CD4-positive, alpha-beta T cell treated with Interleukin-2 at 100 ng/mL for 4 hours (primary cell): Measurements from ENCODE around the gene WDR1.
A peak's percentile ranks its signal among the peaks of the same experiment; 100 is the strongest.

Experiments used
- DNase-seq: peaks from one replicate; pipeline ENCODE4 v3.0.0-alpha.2; 2020; ENCODE audit warnings: low spot score

WDR1 gene

DNA sequence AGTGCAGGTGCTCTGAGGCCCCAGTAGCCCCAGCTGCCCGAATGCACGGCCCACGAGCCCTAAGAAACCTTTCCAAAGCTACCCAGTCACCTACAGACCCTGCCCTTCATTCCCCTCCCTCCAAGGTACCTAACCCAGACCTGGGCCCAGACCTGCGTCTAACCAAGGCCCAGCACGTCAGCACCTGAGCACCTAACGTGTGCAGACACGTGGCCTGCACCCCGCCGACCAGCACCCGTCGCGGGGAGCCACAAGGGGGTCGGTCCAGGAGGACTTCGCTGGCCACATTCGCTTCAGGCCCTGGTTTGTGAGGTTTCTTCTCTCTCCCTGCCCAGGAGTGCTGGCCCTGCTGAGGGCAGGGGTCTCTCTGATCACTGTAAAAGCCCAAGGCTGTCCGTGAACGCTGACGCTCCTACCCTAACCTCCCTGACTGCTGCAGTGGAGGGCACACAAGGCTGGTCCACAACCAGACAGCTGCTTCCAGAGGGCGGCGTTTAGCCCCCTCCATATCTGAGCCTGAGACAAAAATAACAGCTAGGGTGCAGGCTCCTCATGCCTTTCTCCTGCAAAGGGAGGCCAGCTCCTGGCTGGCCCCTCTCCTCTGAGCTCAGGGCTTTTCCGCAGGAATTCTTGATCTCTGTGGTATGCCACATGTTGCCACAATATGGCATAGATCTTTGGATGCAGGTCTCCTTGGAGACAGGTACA is 31.8 kb downstream of the WDR1 start:
- DNase-seq = no peak

DNA sequence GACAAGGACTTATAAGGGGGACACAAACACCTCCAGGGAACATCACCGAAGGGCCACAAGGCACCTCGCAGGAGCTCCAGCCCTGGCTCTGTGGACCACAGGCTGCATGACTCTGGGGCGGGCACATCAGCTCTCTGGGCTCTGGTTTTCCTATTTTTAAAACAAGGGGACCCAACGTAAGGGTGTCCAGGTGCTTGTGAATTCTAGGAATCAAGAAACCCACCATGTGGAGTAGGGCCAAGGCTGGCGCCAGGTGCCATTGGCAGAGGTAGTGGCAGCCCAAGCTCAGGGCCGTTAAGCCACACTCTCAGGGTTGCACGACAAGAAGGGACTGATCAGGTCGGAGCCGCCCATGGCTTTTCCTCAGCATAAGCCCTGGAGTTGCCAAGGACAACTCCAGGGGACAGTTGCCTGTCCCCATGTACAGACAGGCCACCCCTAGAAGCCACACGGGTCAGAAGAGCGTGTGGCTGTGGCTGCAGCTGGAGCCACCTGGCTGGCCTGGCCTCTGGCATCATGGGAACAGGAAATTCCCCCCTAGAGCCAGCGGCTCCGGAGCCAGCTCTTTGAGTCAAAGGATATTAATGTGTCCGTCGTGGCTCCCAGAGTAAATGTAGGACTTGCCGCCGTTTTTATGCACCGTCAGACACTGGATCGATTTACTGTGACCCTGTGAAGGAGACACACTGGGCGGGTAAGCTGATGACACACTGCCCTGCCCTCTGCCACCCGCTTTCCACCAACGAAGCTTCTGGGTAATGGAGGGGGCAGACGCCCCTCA is 32.5 kb downstream of the WDR1 start:
- no peak for DNase-seq

DNA sequence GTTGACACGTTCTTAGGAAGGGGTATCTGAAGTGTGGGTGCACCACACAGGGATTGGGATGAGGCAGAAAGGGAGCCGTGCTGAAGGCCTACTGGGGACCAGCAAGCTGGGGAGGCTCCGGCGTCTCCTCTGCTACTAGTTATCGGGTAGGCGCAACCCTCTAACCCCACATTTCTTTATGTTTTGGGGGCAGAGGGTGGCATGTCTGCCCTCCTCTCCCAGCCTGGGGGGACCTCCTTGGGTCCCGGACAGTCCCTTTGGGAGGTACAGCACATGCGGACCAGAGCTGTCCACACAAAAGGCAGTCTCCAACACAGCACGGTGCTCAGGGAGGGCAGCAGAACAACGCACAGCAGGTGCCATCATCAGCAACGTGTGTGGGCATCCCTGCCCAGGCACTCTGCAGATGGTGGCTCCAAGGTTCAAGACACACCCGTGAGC is 33.2 kb downstream of the WDR1 start:
- DNase-seq = no peak

DNA sequence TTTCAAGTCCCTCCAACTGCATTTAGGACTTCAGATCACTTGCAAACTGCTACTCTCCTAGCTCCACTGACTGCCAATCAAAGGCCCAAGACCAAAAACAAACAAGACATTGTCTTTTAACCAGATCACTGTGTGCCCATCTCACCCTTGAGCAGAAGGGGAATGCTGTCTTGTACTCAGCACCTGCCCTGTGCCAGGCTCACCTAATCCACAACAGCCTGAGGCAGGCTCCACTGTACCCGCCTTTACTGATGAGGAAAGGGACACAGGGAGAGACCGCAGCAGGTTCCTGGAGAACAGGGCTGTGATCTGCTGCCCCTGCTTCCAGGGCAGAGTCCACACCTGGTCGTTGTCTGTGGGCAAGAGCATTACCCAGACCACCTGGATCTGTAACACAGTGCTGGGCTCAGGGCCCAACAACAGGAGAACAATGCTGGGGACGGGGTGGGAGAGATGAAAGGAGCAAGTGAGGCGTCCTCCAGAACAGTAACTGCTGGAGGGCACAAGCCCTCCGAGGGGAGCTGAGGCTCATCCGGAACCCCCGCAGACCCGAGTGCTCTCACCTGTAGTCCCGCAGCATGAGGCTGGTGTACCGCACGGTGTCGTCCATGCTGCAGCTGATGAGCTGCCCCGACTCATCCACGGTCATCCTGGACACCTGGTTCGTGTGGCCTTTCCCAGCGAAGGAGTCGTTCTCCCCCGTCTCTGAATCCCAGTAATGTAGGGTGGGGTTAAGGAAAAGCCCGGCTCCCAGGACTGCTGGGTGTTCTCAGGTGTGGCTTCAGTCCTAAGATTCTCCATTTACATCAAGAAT is 33.9 kb downstream of the WDR1 start:
- DNase-seq = no peak

DNA sequence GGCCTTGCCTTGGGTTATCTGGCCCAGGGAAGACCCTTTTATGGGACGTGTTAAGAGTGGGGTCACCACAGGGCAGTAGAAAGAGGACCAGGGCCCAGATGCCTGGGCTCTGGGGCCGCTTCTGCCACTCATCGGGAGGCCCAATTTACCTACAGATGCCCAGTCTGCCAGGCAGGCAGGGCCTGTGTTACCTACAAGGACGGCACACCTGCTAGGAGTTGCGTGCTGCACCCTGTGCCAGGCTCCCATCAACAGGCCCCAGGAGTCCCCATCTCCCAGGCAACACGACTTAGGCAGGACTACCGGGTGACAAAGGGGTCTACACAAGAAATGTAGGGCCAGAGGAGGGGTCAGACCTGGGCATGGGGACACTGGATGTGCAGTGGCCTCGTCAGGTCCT is 34.6 kb downstream of the WDR1 start:
- DNase-seq = no peak

DNA sequence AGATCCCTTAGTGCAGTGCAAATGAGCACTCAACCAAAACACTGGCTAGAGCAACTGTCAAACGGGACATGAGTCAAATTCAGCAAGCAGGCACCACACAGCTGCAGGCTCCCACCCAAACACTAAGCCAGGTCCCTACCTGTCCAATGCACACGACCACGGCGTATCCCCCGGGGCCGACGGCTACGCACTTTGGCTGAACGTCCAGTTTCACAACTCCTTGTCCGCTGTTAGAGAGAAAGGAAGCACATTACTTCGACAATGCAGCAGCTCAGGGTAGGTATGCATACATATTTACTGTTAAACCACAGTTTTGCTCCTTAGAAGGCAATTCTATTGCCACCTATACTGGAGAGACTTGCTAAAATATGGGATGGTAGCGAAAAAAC is 35.4 kb downstream of the WDR1 start:
- DNase-seq = no peak

DNA sequence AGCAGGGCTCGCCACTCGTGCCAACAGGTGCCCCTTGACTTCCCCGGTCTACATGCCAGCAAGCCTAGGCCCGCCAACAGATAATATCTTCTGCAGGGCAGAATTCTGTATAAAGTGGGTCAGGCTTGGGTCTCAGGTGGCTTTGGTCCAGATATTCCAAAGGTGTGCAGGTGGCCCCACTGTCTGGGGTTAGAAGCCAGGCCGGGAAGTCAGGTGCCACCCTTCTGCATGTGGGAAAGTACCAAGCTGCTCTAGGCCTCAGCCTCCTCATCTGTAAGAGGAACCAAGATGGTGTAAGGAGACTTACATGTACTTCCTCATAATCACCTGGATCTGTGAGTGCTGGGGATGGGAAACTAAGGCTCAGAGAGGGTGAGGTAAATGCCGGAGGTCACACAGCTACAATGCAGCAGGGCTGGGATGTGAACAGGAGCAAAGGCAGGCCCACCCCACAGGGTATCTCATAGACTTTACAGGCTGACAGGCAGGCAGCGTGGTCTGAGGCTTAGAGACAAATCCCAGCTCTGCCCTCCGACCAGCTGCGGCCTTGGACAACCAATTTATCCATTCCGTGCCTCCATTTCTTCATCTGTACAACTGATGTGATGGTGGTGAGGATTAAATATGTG is 35.9 kb downstream of the WDR1 start:
- DNase-seq = no peak

DNA sequence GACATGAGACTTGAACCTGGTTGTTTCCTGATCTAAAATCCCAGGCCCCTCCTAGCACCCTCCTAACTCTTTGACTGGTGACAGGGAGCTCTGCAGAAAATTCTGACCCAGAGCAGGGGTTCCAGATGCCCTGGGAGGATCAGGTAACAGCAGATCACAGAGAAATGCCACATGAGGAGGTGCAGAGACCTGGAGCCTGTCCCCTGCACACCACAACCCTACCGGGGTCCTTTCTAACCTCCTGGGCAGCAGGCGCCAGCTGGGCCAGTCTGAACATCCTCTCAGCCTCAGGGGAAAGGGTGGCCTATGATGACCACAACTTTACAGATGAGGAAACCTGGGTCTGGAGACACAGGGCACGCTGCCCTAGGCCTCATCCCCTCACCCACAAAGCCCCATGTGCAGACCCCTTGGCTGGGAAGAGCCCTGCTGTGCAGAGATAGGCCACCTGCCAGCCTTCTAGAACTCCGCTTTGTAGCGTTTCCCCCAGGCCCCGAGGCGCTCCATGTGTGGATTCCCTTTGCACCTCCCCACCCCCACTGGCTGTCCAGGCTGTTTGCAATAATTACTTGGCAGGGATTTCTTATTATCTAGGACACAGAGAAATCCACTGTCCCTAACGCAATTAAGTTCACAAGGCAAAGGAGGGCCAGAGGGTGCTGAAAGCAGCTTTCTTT is 36.5 kb downstream of the WDR1 start:
- no peak for DNase-seq

DNA sequence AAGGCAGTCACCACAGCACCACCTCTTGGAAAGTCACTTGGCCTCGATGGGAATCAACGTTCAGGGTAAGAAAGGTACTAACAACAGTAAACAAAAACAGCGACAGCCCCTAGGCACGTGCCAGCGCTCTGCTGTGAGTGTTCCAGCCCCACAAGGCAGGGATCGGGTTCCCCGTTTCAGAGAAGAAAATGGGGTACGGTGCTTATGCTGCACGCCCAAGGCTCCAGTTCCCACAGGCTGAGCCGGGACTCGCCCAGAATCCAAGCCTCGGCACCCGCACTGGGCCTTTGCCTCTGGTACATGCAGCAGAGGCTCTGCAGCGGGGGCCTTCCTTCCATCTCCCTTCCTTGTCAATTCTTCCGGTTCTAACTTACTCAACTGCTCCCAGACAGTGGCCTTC is 37.3 kb downstream of the WDR1 start:
- DNase-seq = no peak

DNA sequence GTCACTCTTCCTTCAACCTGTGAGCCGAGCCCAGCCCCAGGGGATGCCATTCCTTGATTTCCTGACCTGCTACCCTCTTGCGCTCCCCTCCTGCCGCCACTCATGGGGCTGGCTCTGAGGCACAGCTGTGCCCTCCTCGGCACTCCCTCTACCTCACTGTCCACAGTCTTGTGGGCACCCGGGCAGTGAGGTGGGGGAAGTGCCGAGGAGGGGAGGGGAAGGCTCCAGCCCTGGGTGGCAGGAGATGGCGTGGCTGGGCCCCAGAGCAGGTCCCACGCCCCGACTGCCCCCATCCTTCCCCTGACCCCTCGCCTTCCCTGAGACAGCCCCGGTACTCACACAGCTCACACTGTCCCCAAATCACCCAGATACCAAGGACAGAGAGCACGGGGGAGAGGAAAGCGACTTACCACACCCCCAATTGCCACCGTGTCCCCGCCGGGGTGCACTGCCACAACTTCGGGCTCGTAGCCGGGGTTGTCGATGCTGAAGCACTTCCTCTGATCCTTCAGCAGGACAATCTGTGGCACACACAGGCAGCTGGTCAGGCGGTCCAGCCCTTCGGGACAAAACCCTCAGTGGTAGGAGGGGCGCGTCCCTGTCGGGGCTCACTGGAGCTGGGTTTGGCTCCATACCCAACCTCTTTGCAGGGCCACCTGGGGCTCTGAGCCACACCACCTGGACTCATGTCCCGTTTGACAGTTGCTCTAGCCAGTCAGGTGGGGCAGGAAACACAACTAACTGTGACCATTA is 37.9 kb downstream of the WDR1 start:
- no peak for DNase-seq

DNA sequence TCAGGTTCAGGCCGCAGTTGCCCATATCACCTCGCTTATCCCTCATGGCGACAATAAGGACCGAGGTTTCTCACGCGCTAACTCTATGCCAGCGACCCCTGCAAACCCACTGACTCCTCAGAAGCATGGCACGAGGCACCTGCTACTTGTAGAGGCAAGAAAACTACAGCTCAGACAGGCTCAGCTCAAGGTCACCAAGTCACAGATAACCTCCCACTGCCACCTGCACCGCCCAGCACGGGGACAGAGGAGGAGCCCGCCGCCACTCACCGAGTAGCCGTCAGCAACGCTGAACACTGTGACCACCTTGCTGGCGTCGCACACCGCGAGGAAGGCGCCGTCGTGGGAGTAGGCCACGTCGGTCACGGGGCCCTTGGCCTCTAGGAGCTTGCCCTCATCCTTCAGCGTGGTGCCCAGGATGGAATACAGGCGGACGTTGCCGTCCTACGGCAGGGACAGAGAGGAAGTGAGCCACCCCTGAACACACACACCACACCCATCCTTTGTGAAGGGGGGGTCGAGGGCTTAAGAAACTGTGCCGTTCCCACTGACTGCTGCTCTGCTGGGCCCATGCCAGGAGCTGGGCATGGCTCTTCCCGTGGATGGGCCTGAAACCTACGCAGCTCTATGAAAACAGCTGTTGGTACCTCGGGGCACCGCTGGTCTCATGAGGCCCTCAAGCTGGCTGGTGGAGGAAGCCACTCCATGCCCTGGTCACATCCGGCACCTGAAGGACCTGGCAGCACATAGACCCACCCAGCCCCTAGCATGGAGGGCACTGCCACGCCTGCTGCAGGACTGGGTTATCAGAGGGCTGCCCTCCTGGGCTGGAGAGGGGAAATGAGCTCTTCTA is 38.9 kb downstream of the WDR1 start:
- DNase-seq = no peak

DNA sequence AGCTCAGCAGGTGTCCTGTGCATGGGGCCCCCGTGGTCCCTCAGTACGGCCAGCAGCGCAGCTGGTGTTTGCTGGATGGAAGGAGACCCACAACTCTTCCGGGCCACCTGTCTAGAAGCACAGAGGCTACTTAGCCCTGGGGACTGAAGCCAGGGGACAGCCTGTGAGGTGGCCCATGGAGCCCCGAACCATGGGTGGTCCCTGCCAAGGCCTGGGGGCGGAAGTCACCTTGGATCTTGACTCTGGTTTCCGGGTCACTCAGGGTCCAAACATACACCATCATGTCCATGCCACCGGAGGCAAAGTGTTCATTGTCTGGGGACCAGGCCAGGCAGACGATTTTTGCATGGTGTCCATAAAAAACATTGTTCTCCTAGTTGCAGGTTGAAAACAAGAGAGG is 39.5 kb downstream of the WDR1 start:
- no peak for DNase-seq

DNA sequence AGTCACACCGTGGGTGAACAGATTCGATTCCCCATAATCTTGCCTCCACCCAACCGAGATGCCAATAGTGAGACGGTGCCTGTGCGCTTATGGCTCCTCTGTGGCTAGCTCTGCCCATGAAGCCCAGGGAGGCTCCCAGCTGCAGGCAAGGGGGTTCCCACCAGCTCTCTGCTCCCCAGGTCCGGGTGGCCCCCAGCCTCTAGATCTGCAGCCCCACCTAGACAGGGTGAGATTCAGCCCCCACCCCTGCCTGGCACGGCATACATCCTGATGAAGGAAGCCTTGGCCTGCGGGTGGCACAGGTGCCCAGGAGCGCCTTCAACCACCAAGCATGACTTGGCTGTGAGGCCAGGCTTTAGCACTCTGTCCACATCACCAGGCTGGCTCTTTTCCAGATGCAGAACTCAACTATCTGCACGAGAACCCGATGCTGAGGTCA is 40.6 kb downstream of the WDR1 start:
- no peak for DNase-seq

DNA sequence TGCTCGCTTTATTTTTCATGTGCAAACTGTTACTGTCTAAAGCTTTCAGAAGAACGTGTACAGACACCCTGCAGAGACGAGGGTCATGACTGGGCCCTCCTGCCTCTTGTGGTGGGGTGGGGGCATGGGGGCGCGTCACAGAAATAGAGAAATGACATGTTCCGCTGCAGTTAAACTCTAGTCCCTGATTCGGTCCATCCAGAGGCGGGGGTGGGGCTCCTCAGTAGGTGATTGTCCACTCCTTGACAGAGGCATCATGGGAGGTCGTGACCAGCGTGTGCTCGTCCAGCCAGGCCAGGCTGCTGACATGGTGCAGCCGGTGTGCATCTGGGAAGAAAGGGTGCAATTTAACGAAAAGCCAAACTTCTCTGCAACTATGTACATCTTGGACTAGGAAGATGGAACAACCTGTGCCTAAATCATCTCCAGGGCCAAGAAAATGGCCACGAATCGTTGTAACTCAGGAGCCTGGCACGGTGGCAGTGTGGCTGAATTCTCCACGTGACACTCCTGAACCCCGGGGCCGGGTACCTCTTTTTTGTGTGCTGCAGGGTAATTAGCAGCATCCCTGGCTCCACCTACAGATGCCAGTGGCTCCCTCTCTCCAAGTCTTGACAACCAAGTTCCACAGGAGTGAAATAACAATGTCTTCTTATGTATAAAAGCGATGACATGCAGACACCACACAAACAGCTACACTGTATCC is 41.3 kb downstream of the WDR1 start:
- DNase-seq = no peak

DNA sequence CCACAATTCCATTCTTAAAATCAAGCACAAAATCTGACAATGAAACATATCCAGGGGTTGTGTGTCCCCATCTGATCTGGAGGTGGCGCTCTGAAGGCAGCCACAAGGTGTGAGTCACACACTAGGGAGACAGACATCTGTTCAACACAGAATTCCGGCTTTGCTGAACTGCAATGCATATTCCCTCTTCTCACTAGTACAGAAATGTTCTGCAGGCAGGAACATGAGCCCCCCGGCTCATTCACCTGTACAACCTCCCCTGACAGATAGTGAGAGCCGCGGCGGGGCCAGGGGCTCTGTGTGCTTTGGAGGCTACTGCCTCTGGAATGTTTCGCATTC is 41.9 kb downstream of the WDR1 start:
- peak; percentile 33 for DNase-seq

DNA sequence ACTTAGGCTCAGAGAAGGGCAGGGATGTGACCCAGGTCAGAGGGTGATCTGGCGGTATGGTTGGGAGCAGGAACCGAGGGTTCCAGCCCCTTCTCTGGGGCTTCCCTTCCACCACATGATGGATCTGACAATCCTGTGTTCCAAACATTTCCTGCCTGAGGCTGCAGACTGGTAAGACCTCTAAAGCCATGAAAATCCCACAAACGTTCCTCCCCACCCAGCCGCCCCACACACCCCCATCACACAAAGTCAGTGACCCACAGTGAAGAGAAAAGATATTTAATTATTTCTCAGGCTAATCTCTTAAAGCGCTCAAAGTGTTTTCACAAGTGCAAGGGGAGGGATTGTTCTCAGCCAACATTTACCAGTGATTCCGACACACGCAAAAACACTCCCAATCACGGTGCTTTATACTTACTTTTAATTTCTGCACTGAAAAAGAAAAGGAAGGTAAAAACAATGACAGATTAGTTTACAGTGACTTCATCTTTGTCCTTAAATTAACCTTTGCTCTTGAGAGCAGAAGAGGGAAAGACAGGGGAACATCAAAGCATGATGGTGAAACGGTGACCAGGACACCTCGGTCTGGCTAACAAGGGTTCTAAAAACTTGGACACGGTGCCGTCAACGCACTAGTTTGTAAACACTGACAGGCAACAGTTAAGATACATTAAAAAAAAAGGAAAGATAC is 42.4 kb downstream of the WDR1 start:
- no peak for DNase-seq

DNA sequence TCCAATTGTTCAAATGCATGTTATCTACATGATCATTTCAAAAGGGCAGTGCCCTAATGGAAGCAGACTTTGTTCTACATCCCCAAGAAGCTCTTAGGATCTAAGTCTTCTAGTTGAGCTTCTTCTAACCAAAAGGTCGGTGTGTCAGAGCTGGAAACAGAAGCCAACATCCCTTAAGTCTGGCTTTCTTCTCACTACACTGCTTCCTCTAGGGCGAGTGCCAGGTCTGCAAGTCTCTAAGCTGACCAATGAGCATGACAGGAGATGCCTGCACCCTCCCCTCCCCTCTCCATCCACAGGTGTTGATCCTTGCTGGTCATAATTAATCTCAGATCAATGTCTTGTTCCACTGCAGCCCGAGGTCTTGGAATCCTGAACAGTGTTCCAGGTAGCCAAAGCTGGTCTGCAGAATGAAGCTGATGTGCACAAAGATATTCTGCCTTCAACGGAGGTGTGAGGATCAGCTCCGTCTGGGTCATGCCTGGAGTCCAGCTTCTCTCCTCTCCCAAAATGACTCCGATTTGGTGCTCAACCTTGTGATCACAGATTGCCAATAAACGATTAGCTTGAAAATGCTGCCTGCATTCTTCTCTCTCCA is 44.1 kb downstream of the WDR1 start:
- DNase-seq = no peak

DNA sequence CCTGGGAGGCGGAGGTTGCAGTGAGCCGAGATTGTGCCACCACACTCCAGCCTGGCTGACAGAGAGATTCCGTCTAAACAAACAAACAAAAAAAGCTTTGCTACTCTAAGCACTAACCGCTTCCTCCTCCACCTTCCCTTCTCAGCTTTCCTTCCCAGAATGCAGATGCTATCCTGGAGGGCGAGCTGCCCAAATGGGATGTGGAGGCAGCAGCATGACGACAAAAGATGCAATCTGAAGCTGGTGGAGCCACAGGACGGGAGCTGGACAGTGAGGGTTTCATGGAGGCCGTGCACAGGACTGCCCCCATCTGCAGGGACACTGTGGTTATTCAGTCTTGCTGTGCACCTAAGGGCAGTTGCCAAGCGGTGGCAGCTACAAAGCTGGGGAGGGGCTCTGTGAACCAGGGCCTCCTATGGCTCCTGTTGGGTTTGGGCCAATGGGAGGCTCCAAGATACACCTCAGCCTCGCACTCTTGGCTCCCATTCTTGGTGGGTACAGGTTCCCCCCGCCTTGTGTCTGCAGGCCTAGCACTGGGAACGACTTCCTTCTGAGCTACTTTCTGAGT is 47.4 kb downstream of the WDR1 start:
- no peak for DNase-seq
